CD8-positive, alpha-beta memory T cell (primary cell): Measurements from ENCODE around the gene IKZF2. TPM values are rescaled to one million over a fixed set of nuclear protein-coding genes. Genes with fewer than 3 reads are reported as not detected.

Source experiments
- CTCF ChIA-PET: fragments of 350-600 bp; sonication (Branson Sonifier 250); formaldehyde crosslinking; loops from one replicate; lab custom pipeline; 2021; ENCODE audit warnings: antibody characterized with exemption; lab: Charles Lee
- POLR2A ChIA-PET: fragments of 350-600 bp; sonication (Branson Sonifier 250); formaldehyde crosslinking; loops from one replicate; lab custom pipeline; 2021; ENCODE audit warnings: antibody characterized with exemption; lab: Charles Lee
- DNase-seq, 5 donors: peaks; one replicate each; pipeline versions ENCODE4 v3.0.0 to v3.0.0-alpha.2; 2020 to 2022; ENCODE audit warnings: mixed read lengths in 1 of 5
- H3K27ac ChIP-seq: one replicate; pipeline ENCODE4 v1.7.0; 2013; ENCODE audit warnings: low read depth, mild to moderate bottlenecking, low read length, moderate library complexity
- H3K27me3 ChIP-seq: 2 replicates; pipeline ENCODE4 v1.7.0; 2013; ENCODE audit warnings: low read length, mild to moderate bottlenecking; ENCODE audit not compliant: insufficient read depth, poor library complexity, severe bottlenecking
- H3K36me3 ChIP-seq: 2 replicates; pipeline ENCODE4 v1.7.0; 2013; ENCODE audit warnings: mild to moderate bottlenecking, low read length, moderate library complexity; ENCODE audit not compliant: insufficient read depth
- H3K4me1 ChIP-seq: 2 replicates; pipeline ENCODE4 v1.7.0; 2013; ENCODE audit warnings: mild to moderate bottlenecking, low read length, moderate library complexity; ENCODE audit not compliant: insufficient read depth
- H3K4me3 ChIP-seq: 2 replicates; pipeline ENCODE4 v1.7.0; 2013; ENCODE audit warnings: mild to moderate bottlenecking, low read length
- H3K9me3 ChIP-seq: 2 replicates; pipeline ENCODE4 v1.7.0; 2013; ENCODE audit warnings: mild to moderate bottlenecking, low read length
- H3K27ac Mint-ChIP-seq, 8 donors: one replicate each; pipeline ENCODE4 v1.8.0; 2020 to 2021; ENCODE audit warnings: mixed read lengths in 8 of 8, mild to moderate bottlenecking in 6 of 8, inconsistent platforms in 3 of 8, moderate library complexity in 3 of 8
- H3K27me3 Mint-ChIP-seq, 2 donors: one replicate each; pipeline ENCODE4 v1.8.0; 2020 to 2021; ENCODE audit warnings: mixed read lengths in 2 of 2, mild to moderate bottlenecking in 1 of 2, moderate library complexity in 1 of 2
- H3K36me3 Mint-ChIP-seq, 3 donors: one replicate each; pipeline ENCODE4 v1.8.0; 2020 to 2021; ENCODE audit warnings: mixed read lengths in 3 of 3, inconsistent platforms in 1 of 3, mild to moderate bottlenecking in 1 of 3
- H3K4me1 Mint-ChIP-seq, 3 donors: one replicate each; pipeline ENCODE4 v1.8.0; 2020 to 2021; ENCODE audit warnings: mixed read lengths in 3 of 3, inconsistent platforms in 1 of 3, mild to moderate bottlenecking in 1 of 3
- H3K4me3 Mint-ChIP-seq, 7 donors: one replicate each; pipeline ENCODE4 v1.8.0; 2020 to 2021; ENCODE audit warnings: mixed read lengths in 7 of 7, mild to moderate bottlenecking in 6 of 7, moderate library complexity in 4 of 7, inconsistent platforms in 2 of 7
- H3K9me3 Mint-ChIP-seq, 5 donors: one replicate each; pipeline ENCODE4 v1.8.0; 2020 to 2022; ENCODE audit warnings: mixed read lengths in 5 of 5, mild to moderate bottlenecking in 3 of 5, moderate library complexity in 2 of 5, inconsistent platforms in 1 of 5
- polyA plus RNA-seq: library from polyadenylated mRNA; unstranded; fragments of 300-500 nt; fragmentation: Illumina TruSeq; gene quantifications from one replicate; pipeline ENCODE4 v1.2.3, GENCODE V29; 2021
- total RNA-seq, 2 experiments: library from RNA; stranded (reverse); gene quantifications; one replicate each; pipeline ENCODE4 v1.2.3, GENCODE V29; 2021

Gene IKZF2
- total and polyA plus RNA-seq, 3 experiments from 2014 or later: 4.0 to 10.0 (median 8.9) TPM

DNA sequence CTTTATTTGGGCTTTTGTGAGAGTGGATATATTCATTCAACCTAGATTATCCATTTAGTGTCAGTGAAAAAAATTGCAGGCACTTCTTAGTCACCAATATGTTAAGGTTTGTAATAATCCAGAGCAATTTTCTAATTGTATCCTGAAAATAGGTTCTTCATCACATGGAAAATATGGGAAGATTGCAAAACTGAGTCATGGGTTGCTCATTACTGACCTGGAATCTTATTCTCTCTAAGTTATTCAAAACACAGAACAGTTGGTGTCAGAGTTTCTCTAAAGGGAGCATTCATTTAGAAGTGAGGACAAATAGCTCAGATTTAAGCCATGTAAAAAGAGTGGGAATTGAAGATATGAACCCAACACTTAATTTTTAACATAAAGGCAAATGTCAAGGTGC, 181.3 kb downstream of the IKZF2 start:
- peaks cover 0 to 6% (median 2%) of the 10 kb centered on the region in 3 donors for H3K36me3 Mint-ChIP-seq
- DNase-seq: no peak
- no peak overlapping the region for H3K4me3 Mint-ChIP-seq
- H3K9me3 Mint-ChIP-seq: no peaks in the 10 kb centered on the region
- no peaks in the 10 kb centered on the region for H3K4me1 ChIP-seq
- no peaks in the 10 kb centered on the region for H3K9me3 ChIP-seq
- H3K4me3 ChIP-seq: no peak overlapping the region
- no peaks in the 10 kb centered on the region for H3K27me3 ChIP-seq
- no peaks in the 10 kb centered on the region for H3K27me3 Mint-ChIP-seq
- POLR2A ChIA-PET: no interaction called here
- CTCF ChIA-PET: no interaction called here
- H3K27ac ChIP-seq: no peak overlapping the region
- H3K36me3 ChIP-seq: no peaks in the 10 kb centered on the region
- H3K27ac Mint-ChIP-seq: peak overlapping the region in 4 of 8 donors; percentile 15 to 78 (median 56)
- peaks cover 0 to 31% (median 19%) of the 10 kb centered on the region in 3 donors for H3K4me1 Mint-ChIP-seq

DNA sequence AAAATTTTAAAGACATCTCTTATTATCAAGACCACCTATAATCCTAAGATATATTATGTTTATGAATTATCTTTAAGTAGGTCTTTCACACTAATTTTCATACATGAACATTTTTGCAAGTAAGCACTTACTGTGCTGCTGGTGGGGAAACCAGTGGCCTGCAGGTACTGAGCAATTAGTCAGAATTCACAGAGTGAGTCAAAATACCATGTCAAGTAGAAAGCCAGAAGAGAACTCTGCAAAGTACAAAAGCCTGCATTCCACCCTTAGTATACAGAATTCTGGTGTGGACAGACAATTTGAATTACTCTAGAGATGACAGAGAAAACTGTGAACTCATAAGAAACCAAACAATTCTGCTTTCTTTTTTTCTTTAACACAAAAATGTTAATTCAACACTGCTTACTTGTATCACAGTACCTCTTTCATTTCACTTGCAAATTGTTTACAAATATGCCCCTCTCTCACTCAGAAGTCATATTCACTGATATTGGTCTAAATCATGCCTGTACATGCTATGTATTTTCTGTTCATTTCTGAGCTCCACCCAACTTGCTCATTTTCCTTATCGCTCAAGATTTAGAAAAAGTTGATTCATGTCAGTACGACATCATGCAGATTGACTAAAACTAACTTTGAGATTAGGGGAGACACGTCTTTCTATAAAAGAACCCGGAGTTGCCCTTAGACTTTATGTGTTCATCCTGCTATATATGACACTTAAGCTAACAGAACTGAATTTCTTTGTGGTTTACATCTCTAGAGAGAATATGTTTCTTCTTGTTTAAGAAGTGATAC, 182.9 kb downstream of the IKZF2 start:
- Histone ChIP-seq H3K4me3 (no peak overlapping the region), H3K36me3 (no peaks in the 10 kb centered on the region), H3K9me3 (no peaks in the 10 kb centered on the region), H3K4me1 (no peaks in the 10 kb centered on the region), H3K27ac (no peak overlapping the region), H3K27me3 (no peaks in the 10 kb centered on the region)
- CTCF ChIA-PET: no interaction called here
- Mint-ChIP-seq H3K4me1 (peaks cover 0 to 31% (median 19%) of the 10 kb centered on the region in 3 donors), H3K4me3 (peak overlapping the region in 4 of 7 donors; percentile 27 to 42 (median 34)), H3K27me3 (no peaks in the 10 kb centered on the region), H3K36me3 (peaks cover 0 to 9% (median 3%) of the 10 kb centered on the region in 3 donors), H3K9me3 (no peaks in the 10 kb centered on the region), H3K27ac (peak overlapping the region in 7 of 8 donors; percentile 30 to 95 (median 80))
- no peak for DNase-seq
- POLR2A ChIA-PET: no interaction called here

DNA sequence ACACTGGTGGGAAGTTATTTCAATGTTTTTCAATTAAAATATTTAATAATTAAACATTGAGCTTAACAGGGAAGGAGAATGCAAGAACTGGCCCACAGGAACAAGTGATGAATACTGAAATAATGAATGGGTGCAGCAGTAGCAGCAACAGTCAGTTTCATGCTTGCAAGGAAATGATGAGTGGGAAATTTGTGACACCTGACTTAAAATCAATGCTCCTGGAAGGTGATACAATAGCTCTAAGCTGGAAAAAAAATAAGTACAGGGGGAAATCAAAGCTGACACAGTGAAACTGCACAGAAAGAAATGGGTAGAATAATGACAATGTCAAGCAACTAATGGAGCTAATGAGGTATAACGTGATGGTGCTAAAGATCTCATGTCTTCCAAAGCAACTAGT, 184.5 kb downstream of the IKZF2 start:
- no peaks in the 10 kb centered on the region for H3K9me3 Mint-ChIP-seq
- no peaks in the 10 kb centered on the region for H3K9me3 ChIP-seq
- ChIA-PET POLR2A (no interaction called here), CTCF (interaction anchor here (1.2 kb wide), 1 partner anchor 9 kb away, joined by 3 read pairs; no protein-coding TSS in a partner anchor)
- peaks cover 0 to 33% (median 22%) of the 10 kb centered on the region in 3 donors for H3K4me1 Mint-ChIP-seq
- no peak overlapping the region for H3K4me3 Mint-ChIP-seq
- H3K27me3 ChIP-seq: no peaks in the 10 kb centered on the region
- H3K27ac ChIP-seq: no peak overlapping the region
- peaks cover 0 to 16% (median 1%) of the 10 kb centered on the region in 3 donors for H3K36me3 Mint-ChIP-seq
- peak overlapping the region in 4 of 8 donors; percentile 39 to 82 (median 55) for H3K27ac Mint-ChIP-seq
- no peaks in the 10 kb centered on the region for H3K27me3 Mint-ChIP-seq
- no peaks in the 10 kb centered on the region for H3K4me1 ChIP-seq
- no peak overlapping the region for H3K4me3 ChIP-seq
- no peaks in the 10 kb centered on the region for H3K36me3 ChIP-seq
- DNase-seq: no peak

DNA sequence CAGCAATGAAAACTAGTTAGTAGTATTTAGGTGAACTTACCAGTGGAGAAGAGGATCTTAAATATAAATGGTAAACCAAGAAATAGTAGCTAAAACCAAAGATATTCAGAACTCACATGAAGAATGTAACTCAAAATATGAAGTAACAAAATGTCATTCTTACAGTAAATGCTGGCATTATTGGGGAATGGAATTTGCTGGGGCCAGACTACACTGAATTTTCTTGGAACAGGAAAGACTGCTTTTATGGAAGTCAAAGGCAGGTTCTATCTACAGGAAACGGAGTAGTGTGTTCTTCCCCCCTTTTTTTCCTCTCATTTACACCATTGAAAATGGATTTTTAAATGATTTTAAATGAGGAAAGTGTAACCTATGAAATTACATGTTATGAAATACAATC, 188.7 kb downstream of the IKZF2 start:
- Mint-ChIP-seq H3K27me3 (no peaks in the 10 kb centered on the region), H3K4me3 (no peak overlapping the region), H3K27ac (no peak overlapping the region), H3K36me3 (peaks cover 0 to 10% (median 3%) of the 10 kb centered on the region in 3 donors), H3K4me1 (peaks cover 18 to 53% (median 46%) of the 10 kb centered on the region in 3 donors), H3K9me3 (no peaks in the 10 kb centered on the region)
- no peak overlapping the region for H3K4me3 ChIP-seq
- H3K27ac ChIP-seq: no peak overlapping the region
- no peaks in the 10 kb centered on the region for H3K9me3 ChIP-seq
- H3K4me1 ChIP-seq: peaks cover 9% of the 10 kb centered on the region
- no peaks in the 10 kb centered on the region for H3K27me3 ChIP-seq
- CTCF ChIA-PET: no interaction called here
- DNase-seq: no peak
- no peaks in the 10 kb centered on the region for H3K36me3 ChIP-seq
- POLR2A ChIA-PET: no interaction called here

DNA sequence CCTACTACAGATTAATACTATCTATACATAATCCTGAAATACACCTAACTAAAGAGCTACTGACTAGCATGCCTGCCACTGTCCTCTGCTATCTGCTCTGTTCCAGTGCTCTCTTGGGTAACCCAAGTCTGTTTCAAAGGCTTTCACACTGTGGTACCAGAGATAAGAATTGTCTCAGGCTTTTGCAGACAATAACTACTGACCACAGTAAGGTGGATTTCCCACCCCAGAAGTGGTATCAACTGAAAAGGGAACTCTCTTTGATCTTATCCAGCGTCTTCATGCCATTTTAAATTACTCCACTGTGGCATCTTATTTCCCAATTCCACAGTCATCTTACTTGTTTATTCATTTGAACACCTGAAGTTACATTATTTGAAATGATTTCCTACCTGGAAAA, 190.2 kb downstream of the IKZF2 start:
- ChIA-PET POLR2A (no interaction called here), CTCF (no interaction called here)
- Histone ChIP-seq H3K36me3 (no peaks in the 10 kb centered on the region), H3K4me3 (no peak overlapping the region), H3K27me3 (no peaks in the 10 kb centered on the region), H3K4me1 (peaks cover 9% of the 10 kb centered on the region), H3K9me3 (no peaks in the 10 kb centered on the region), H3K27ac (no peak overlapping the region)
- no peak for DNase-seq
- H3K27me3 Mint-ChIP-seq: no peaks in the 10 kb centered on the region
- H3K27ac Mint-ChIP-seq: peak overlapping the region in 6 of 8 donors; percentile 15 to 95 (median 60)
- no peaks in the 10 kb centered on the region for H3K9me3 Mint-ChIP-seq
- peaks cover 0 to 10% (median 3%) of the 10 kb centered on the region in 3 donors for H3K36me3 Mint-ChIP-seq
- H3K4me1 Mint-ChIP-seq: peaks cover 31 to 58% (median 48%) of the 10 kb centered on the region in 3 donors
- peak overlapping the region in 1 of 7 donors; percentile 9 for H3K4me3 Mint-ChIP-seq

DNA sequence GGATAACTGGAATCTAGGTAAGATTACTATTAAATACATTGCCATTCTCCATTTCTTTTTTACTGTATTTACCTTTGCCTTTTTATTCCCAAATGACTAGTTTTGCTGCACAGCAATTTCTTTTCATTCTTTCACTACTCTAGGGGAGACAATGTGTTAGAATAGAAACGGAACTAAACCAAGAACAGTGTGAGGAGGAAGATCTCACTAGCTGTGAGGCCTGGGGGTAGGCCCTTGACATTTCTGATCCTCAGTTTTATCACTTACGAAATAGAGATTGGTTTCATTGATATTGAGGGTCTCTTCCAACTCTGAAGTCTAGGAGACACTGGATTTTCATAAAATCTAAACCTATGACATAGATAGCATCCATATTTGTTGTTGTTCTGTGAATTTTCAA, 191.1 kb downstream of the IKZF2 start:
- Histone ChIP-seq H3K27ac (no peak overlapping the region), H3K4me1 (peaks cover 9% of the 10 kb centered on the region), H3K36me3 (no peaks in the 10 kb centered on the region), H3K27me3 (no peaks in the 10 kb centered on the region), H3K9me3 (no peaks in the 10 kb centered on the region), H3K4me3 (no peak overlapping the region)
- Mint-ChIP-seq H3K4me1 (peaks cover 33 to 59% (median 50%) of the 10 kb centered on the region in 3 donors), H3K4me3 (peak overlapping the region in 3 of 7 donors; percentile 2 to 54 (median 21)), H3K27me3 (no peaks in the 10 kb centered on the region), H3K36me3 (peaks cover 0 to 10% (median 3%) of the 10 kb centered on the region in 3 donors), H3K9me3 (no peaks in the 10 kb centered on the region), H3K27ac (peak overlapping the region in 5 of 8 donors; percentile 24 to 96 (median 92))
- POLR2A ChIA-PET: no interaction called here
- CTCF ChIA-PET: no interaction called here
- DNase-seq: no peak

DNA sequence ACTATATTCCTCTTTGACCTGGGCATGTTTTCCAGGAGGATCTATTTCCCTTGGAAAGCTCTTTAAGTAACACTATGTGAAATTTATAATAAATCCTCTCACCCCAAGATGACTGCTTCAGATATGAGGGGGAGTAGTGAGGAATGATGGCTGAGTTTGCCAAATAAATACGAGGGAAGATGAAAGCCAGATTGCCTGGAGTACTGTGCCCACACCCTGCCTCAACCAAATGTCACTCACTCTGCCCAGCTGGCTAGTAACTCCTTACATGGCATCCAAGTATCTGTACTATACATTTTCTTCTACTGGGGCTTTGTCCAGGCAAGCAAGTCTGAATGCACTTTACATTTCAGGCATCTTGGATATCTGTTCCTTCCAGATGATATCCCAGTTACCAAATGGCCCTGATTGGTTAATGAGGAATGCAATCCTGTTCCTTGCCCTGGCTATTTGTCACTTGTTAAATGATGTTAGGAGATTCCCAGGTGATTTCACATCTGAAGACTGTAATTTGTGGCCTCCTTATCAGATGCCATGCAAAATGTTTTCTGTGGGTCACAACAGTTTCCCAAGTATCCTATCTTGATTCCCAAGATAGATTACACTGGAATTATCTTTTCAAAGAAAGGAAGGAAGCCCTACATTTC, 191.8 kb downstream of the IKZF2 start:
- no peaks in the 10 kb centered on the region for H3K27me3 Mint-ChIP-seq
- H3K4me1 Mint-ChIP-seq: peaks cover 33 to 59% (median 50%) of the 10 kb centered on the region in 3 donors
- no peaks in the 10 kb centered on the region for H3K9me3 ChIP-seq
- no peaks in the 10 kb centered on the region for H3K9me3 Mint-ChIP-seq
- peaks cover 9% of the 10 kb centered on the region for H3K4me1 ChIP-seq
- H3K36me3 ChIP-seq: no peaks in the 10 kb centered on the region
- no peak overlapping the region for H3K4me3 ChIP-seq
- no peak overlapping the region for H3K27ac ChIP-seq
- H3K4me3 Mint-ChIP-seq: peak overlapping the region in 3 of 7 donors; percentile 23 to 74 (median 54)
- POLR2A ChIA-PET: no interaction called here
- H3K27ac Mint-ChIP-seq: peak overlapping the region in 7 of 8 donors; percentile 79 to 99 (median 91)
- H3K36me3 Mint-ChIP-seq: peaks cover 0 to 12% (median 1%) of the 10 kb centered on the region in 3 donors
- CTCF ChIA-PET: no interaction called here
- no peak for DNase-seq
- no peaks in the 10 kb centered on the region for H3K27me3 ChIP-seq
